Esophagus squamous epithelium (tissue), 5 donors: ENCODE results near the gene YBX2. TPM values are rescaled to one million over a fixed set of nuclear protein-coding genes. Genes with fewer than 3 reads are reported as not detected.

Source experiments
- DNase-seq: peaks from one replicate; lab custom pipeline; 2025; lab: John Stamatoyannopoulos, UW
- H3K27ac ChIP-seq, 4 donors: fragments of 200-600 bp; sonication (generic); one replicate each; pipeline ENCODE4 v1.5.1; 2016 to 2019; ENCODE audit warnings: mild to moderate bottlenecking in 1 of 4
- H3K27me3 ChIP-seq, 4 donors: fragments of 200-600 bp; sonication (generic); 1 replicate in 3 of 4; 2 replicates in 1 of 4; pipeline versions ENCODE4 v1.5.1 to v1.6.0; 2017 to 2021; ENCODE audit warnings: antibody characterized with exemption in 1 of 4
- H3K36me3 ChIP-seq, 3 donors: fragments of 200-600 bp; sonication (generic); one replicate each; pipeline ENCODE4 v1.5.1; 2016 to 2019
- H3K4me1 ChIP-seq, 3 donors: fragments of 200-600 bp; sonication (generic); one replicate each; pipeline ENCODE4 v1.5.1; 2017 to 2019
- H3K4me3 ChIP-seq, 4 donors: fragments of 200-600 bp; sonication (generic); 1 replicate in 3 of 4; 2 replicates in 1 of 4; pipeline ENCODE4 v1.5.1; 2016 to 2019; ENCODE audit warnings: mild to moderate bottlenecking in 2 of 4, moderate library complexity in 1 of 4
- H3K9me3 ChIP-seq, 3 donors: fragments of 200-600 bp; sonication (generic); one replicate each; pipeline ENCODE4 v1.5.1; 2016 to 2019
- POLR2A ChIP-seq, 4 donors: fragments of 450-650 bp; IDR thresholded peaks; one replicate each; pipeline ENCODE4 v1.6.1; 2017; ENCODE audit warnings: antibody characterized with exemption in 4 of 4, mild to moderate bottlenecking in 4 of 4, moderate library complexity in 3 of 4
- WGBS, 2 donors: methylation state at CpG; one replicate each; pipeline ENCODE4 v1.1.5; 2018; 5-methylcytosine and 5-hydroxymethylcytosine counted together
- intact Hi-C: fragments of 100-400 bp; cut with DNase I; formaldehyde crosslinking; loops from one replicate; pipeline ENCODE4 v1.15.0; 2022
- total RNA-seq, 4 donors: library from RNA; depleted of rRNA; stranded (reverse); fragments of >200 nt; gene quantifications; one replicate each; pipeline ENCODE4 v1.1.0, GENCODE V29; 2016
- TF ChIP-seq, protein P1 (sequence below), 6 experiments: fragments of 450-650 bp in 4 of 6; fragments of 200-600 bp in 2 of 6; sonication (generic) in 2 of 6; IDR thresholded peaks; one replicate each; pipeline ENCODE4 v1.5.1; 2016 to 2019; ENCODE audit warnings: antibody characterized with exemption in 6 of 6, mild to moderate bottlenecking in 4 of 6, moderate library complexity in 4 of 6
- donor health status: DM: yes; HTN: yes; CAD: no.

The YBX2 gene
- total RNA-seq, 4 donors from 2014 or later = 0.44 to 3.8 (median 2.3) TPM

DNA sequence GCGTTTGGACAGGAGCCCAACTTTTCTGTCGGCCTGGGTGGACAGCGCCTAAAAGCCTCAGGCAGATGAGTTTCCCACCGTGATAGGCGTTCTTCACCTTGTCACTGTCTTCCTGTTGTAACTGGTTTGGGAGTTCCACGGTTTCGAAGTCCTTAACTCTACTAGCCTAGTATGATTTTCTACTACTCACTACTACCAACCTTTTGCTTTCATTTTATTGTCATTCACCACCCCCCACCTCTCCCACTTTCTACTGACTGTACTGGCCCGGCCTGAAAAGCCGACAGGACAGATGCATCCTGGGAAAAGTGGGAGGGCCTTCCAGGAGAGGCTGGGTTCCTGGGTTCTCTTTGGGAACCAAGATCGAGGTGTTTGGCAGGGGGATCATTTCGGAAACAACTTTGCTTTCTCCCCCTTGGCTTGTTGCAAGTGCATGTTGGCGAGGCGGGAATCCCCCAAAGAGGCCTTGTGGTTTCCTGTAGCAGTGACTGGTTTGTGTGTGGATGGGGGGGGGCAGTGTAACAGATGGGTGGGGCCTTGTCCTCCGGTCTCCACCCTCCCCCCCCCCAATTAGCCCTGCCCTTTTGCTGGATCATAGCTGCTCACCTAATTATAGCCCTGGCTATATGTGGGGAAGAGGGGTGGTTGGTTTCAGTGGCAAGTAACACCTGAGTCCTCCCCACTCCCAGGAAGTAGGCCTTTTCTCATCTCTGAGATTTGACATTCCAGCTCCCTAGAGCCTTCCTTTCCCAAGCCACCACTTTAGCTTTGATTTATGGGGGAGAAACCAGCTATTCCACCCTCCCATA lies 14.4 kb upstream of the YBX2 start:
- Histone ChIP-seq H3K4me3 (peak overlapping the region; percentile 85 to 99 (median 99)), H3K36me3 (peaks cover 33 to 46% (median 41%) of the 10 kb centered on the region in 3 donors), H3K4me1 (peaks cover 17 to 57% (median 37%) of the 10 kb centered on the region in 3 donors), H3K9me3 (no peaks in the 10 kb centered on the region), H3K27me3 (no peaks in the 10 kb centered on the region), H3K27ac (peak overlapping the region; percentile 99 to 100 (median 100))
- intact Hi-C loops = no loop called here
- no peak for DNase-seq
- TF ChIP-seq POLR2A (IDR thresholded peaks at IDR 0.05) = peak in 3 of 4 donors; percentile 61 to 74 (median 69)
- TF ChIP-seq, protein P1, sequence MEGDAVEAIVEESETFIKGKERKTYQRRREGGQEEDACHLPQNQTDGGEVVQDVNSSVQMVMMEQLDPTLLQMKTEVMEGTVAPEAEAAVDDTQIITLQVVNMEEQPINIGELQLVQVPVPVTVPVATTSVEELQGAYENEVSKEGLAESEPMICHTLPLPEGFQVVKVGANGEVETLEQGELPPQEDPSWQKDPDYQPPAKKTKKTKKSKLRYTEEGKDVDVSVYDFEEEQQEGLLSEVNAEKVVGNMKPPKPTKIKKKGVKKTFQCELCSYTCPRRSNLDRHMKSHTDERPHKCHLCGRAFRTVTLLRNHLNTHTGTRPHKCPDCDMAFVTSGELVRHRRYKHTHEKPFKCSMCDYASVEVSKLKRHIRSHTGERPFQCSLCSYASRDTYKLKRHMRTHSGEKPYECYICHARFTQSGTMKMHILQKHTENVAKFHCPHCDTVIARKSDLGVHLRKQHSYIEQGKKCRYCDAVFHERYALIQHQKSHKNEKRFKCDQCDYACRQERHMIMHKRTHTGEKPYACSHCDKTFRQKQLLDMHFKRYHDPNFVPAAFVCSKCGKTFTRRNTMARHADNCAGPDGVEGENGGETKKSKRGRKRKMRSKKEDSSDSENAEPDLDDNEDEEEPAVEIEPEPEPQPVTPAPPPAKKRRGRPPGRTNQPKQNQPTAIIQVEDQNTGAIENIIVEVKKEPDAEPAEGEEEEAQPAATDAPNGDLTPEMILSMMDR (IDR thresholded peaks at IDR 0.05) = no peak
- 0% methylated on average over 7 to 8 of the region's 14 CpGs for WGBS, 2 donors

DNA sequence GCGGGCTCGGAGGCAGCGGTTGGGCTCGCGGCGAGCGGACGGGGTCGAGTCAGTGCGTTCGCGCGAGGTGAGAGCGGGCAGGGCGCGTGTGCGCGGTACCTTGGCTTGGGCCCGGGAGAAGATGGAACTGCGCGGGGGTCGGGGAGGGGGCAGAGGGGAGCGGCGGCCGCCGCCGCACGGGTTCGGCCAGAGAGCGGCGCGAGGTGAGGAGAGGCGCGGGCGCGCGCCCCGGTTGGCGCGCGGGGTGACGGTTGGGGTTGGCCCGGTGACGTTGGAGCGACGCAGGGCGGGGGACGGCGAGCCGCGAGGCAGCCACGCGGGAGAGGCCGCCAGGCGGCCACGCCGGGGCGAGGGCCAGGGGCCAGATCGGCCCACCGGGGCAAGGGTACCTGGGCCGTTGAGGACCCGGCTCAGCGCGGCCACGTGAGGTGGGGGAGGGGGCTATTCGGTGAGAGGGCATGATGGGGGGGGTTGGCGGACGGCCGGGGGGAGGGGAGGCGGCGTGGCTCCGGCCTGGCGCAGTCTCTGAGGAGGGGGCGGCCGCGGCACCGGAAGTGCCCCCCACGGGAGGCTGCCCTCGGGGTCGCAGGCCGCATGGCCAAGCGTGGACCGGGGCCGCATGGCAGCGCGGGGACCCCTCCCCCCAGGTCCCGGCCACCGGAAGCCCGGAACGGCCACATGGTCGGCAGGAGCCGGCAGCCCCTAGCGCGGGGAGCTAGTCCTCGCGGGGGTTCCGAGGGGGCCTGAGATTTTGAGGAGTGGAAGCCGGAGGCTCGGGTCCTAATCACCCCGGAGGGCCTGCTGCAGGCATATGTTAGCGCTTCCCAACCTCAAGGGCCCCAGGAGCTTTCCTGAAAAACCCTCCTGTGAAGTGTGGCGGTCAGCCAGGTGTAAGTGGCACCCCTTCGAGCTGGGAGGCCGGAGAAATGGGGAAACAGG lies 13.5 kb upstream of the YBX2 start:
- Histone ChIP-seq H3K9me3 (no peaks in the 10 kb centered on the region), H3K4me1 (peaks cover 15 to 48% (median 30%) of the 10 kb centered on the region in 3 donors), H3K4me3 (peak overlapping the region; percentile 85 to 99 (median 99)), H3K27me3 (no peaks in the 10 kb centered on the region), H3K27ac (peak overlapping the region; percentile 99 to 100 (median 100)), H3K36me3 (peaks cover 25 to 37% (median 32%) of the 10 kb centered on the region in 3 donors)
- TF ChIP-seq POLR2A (IDR thresholded peaks at IDR 0.05) = peak in 2 of 4 donors; percentile 7 to 97
- TF ChIP-seq, protein P1 (IDR thresholded peaks at IDR 0.05) = peak in 1 of 6 experiments; percentile 6
- DNase-seq = no peak
- intact Hi-C loops = no loop called here
- WGBS, 2 donors = 3% methylated on average over 8 of the region's 104 CpGs; no CpG with 5 or more reads in 1 of the 2 donors

DNA sequence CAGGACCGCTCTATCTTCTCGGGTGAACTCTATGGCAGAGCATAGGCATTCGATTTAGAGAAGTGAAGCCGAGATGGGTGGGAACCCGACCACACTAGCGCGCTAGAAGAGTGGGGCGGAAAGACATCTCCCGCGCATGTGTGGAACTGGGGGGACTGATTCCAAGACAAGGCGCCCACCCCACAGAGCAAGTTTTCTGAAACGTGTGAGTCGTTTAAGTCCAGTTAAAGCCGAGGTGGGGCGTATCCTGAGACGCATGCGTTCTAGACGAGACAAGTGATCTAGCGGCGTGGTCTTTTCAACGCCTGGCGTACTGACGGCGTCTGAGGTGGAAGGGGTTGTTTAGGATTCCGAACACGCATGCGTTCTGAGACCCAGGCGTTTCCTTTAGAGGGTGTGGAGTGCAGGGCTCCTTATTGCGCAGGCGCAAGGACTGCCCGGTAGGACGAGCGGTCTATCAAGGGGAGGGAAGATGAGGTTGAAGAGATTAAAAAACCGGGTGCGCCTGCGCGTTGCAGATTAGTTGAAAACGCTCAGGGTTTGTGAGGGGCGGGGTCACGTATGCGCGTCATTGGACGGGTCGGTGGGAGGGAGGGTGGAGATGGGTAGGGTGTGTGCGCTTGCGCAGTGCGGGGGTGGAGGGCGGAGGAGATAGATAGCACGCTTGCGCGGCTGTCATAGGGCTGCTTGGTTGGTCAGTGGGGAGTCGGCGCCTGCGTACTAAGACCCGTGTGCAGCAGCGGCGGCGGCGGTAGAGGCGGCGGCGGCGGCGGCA lies 12.7 kb upstream of the YBX2 start, which contains the start of gene EIF5A:
Gene EIF5A (plus strand): TSS at position 718 of the 775 bp plus-strand sequence. CDS start 2,008 bp downstream, outside the sequence.
- 0 to 1% methylated on average over 41 to 46 of the region's 64 CpGs for WGBS, 2 donors
- Histone ChIP-seq H3K36me3 (peaks cover 17 to 29% (median 24%) of the 10 kb centered on the region in 3 donors), H3K27ac (peak within 1 kb of the TSS; percentile 99 to 100 (median 100)), H3K9me3 (no peaks in the 10 kb centered on the region), H3K4me3 (peak within 1 kb of the TSS; percentile 85 to 99 (median 99)), H3K27me3 (no peaks in the 10 kb centered on the region), H3K4me1 (peaks cover 15 to 40% (median 26%) of the 10 kb centered on the region in 3 donors)
- intact Hi-C loops = no loop called here
- peak in 3 of 4 donors; percentile 81 to 95 (median 94) for TF ChIP-seq POLR2A (IDR thresholded peaks at IDR 0.05)
- TF ChIP-seq, protein P1 (IDR thresholded peaks at IDR 0.05) = peak in 1 of 6 experiments; percentile 15
- peak; percentile 99 for DNase-seq

DNA sequence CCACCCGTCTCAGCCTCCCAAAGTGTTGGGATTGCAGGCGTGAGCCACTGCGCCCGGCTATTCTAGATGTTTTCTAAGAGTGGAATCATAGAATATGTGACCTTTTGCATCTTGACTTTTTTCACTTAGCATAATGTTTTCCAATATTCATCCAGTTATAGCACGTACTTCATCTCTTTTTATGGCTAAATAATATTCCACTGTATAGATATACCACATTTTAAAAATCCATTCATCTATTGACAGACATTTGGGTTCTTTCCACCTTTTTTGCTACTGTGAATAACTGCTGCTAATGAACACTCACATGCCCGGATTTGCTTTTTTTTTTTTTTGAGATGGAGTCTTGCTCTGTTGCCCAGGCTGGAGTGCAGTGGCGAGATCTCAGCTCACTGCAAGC lies 9.7 kb upstream of the YBX2 start:
- intact Hi-C loops = no loop called here
- Histone ChIP-seq H3K9me3 (no peaks in the 10 kb centered on the region), H3K4me1 (peaks cover 4 to 12% (median 9%) of the 10 kb centered on the region in 3 donors), H3K4me3 (no peak overlapping the region), H3K36me3 (no peaks in the 10 kb centered on the region), H3K27ac (no peak overlapping the region), H3K27me3 (no peaks in the 10 kb centered on the region)
- 94 to 96% methylated on average over 7 of the region's 7 CpGs for WGBS, 2 donors
- TF ChIP-seq POLR2A (IDR thresholded peaks at IDR 0.05) = no peak
- TF ChIP-seq, protein P1 (IDR thresholded peaks at IDR 0.05) = no peak
- no peak for DNase-seq
